ENCODE measurements around the gene ZCCHC12. TPM values are rescaled to one million over a fixed set of nuclear protein-coding genes. Genes with fewer than 3 reads are reported as not detected.

Gene ZCCHC12
- total and polyA plus RNA-seq, 10 of the 15 experiments (the other 5 are each of a cell fraction or from before 2014, with no cell fraction given): 0.04 TPM; not detected in 9

- Histone ChIP-seq H3K27ac (ENCODE audit: control insufficient read depth, insufficient read depth) (no peak overlapping the region), H3K4me2 (ENCODE audit: control insufficient read depth, insufficient read depth) (no peak overlapping the region), H3K4me3 (no peak overlapping the region), H4K20me1 (ENCODE audit: control insufficient read depth, insufficient read depth) (no peaks in the 10 kb centered on the region), H2AFZ (ENCODE audit: control insufficient read depth, low read depth, low read length) (no peak overlapping the region), H3K36me3 (ENCODE audit: control insufficient read depth in 2 of 2, insufficient read depth in 2 of 2, low read length in 1 of 2) (no peaks in the 10 kb centered on the region), H3K9ac (ENCODE audit: control insufficient read depth, insufficient read depth, low read length) (no peak overlapping the region), H3K27me3 (replicated peaks in 1 of 2; ENCODE audit: control insufficient read depth in 2 of 2, insufficient read depth in 2 of 2, low read length in 1 of 2) (no peaks in the 10 kb centered on the region), H3K4me1 (ENCODE audit: control insufficient read depth, insufficient read depth, low read length) (no peaks in the 10 kb centered on the region), H3K79me2 (ENCODE audit: control insufficient read depth, insufficient read depth, low read length) (no peaks in the 10 kb centered on the region), H3K9me3 (replicated peaks; ENCODE audit: control insufficient read depth, insufficient read depth, low read length) (no peaks in the 10 kb centered on the region; the same call in 2 of the 3 replicates)
- BruUV-seq (replicated peaks): no TSS peak
- FAIRE-seq (no peak), DNase-seq (ENCODE audit: low read depth, low spot score) (no peak), ATAC-seq (no peak)
- 23% methylated on average over 2 of the region's 2 CpGs for WGBS (ENCODE audit: insufficient coverage, insufficient replicate concordance, low lambda C conversion rate, missing lambda C conversion rate)
- ChIA-PET SMC1A (ENCODE audit: uncharacterized antibody, unreplicated experiment) (no interaction called here), POLR2A (no interaction called here), RAD21 (ENCODE audit: unreplicated experiment) (no interaction called here), CTCF (interaction anchor here (1.2 kb wide), 1 partner anchor 64 kb away, joined by 4 read pairs; no protein-coding TSS in a partner anchor)
- intact Hi-C loops (cut with micrococcal nuclease; ENCODE audit: unreplicated experiment) (no loop called here), in situ Hi-C loops (cut with MboI) (no loop called here)
- TF ChIP-seq USF2 (IDR thresholded peaks at IDR 0.05; ENCODE audit: borderline replicate concordance, low read depth, low read length) (no peak), JUNB (IDR thresholded peaks at IDR 0.05) (no peak), ATF7 (IDR thresholded peaks at IDR 0.05; ENCODE audit: low read depth) (no peak), SREBF1 (IDR thresholded peaks at IDR 0.05; ENCODE audit: low read length) (no peak), DPF2 (IDR thresholded peaks at IDR 0.05) (no peak), ZNF207 (IDR thresholded peaks at IDR 0.05; ENCODE audit: borderline replicate concordance) (no peak), MTA3 (IDR thresholded peaks at IDR 0.05; ENCODE audit: borderline replicate concordance, low read length) (no peak), BRCA1 (IDR thresholded peaks at IDR 0.05; ENCODE audit: low read depth, low read length) (no peak), POU2F2 (IDR thresholded peaks at IDR 0.05; ENCODE audit: borderline replicate concordance, low read depth, low read length) (no peak)
These were observed 43.1 kb upstream of the ZCCHC12 start for GRCh38 chrX:118780509-118780908.

- Histone ChIP-seq H3K27ac (ENCODE audit: control insufficient read depth, insufficient read depth) (no peak overlapping the region), H3K4me3 (no peak overlapping the region), H3K79me2 (ENCODE audit: control insufficient read depth, insufficient read depth, low read length) (no peaks in the 10 kb centered on the region), H3K9ac (ENCODE audit: control insufficient read depth, insufficient read depth, low read length) (no peak overlapping the region), H4K20me1 (ENCODE audit: control insufficient read depth, insufficient read depth) (no peaks in the 10 kb centered on the region), H3K27me3 (replicated peaks in 1 of 2; ENCODE audit: control insufficient read depth in 2 of 2, insufficient read depth in 2 of 2, low read length in 1 of 2) (no peaks in the 10 kb centered on the region), H3K4me2 (ENCODE audit: control insufficient read depth, insufficient read depth) (no peak overlapping the region), H2AFZ (ENCODE audit: control insufficient read depth, low read depth, low read length) (no peak overlapping the region), H3K9me3 (replicated peaks; ENCODE audit: control insufficient read depth, insufficient read depth, low read length) (no peaks in the 10 kb centered on the region; the same call in 2 of the 3 replicates), H3K4me1 (ENCODE audit: control insufficient read depth, insufficient read depth, low read length) (no peaks in the 10 kb centered on the region), H3K36me3 (ENCODE audit: control insufficient read depth in 2 of 2, insufficient read depth in 2 of 2, low read length in 1 of 2) (no peaks in the 10 kb centered on the region)
- 26% methylated on average over 1 of the region's 1 CpG for WGBS (ENCODE audit: insufficient coverage, insufficient replicate concordance, low lambda C conversion rate, missing lambda C conversion rate)
- ChIA-PET CTCF (interaction anchor here (0.9 to 1.2 kb wide), 2 partner anchors 64 to 134 kb away, joined by 3 to 4 read pairs; no protein-coding TSS in a partner anchor), SMC1A (ENCODE audit: uncharacterized antibody, unreplicated experiment) (no interaction called here), RAD21 (ENCODE audit: unreplicated experiment) (no interaction called here), POLR2A (no interaction called here)
- in situ Hi-C loops (cut with MboI) (no loop called here), intact Hi-C loops (cut with micrococcal nuclease; ENCODE audit: unreplicated experiment) (no loop called here)
- ATAC-seq: no peak
- BruUV-seq (replicated peaks): no TSS peak
- no peak for DNase-seq (ENCODE audit: low read depth, low spot score)
- no peak for FAIRE-seq
- TF ChIP-seq RFX5 (IDR thresholded peaks at IDR 0.05; ENCODE audit: low read depth, low read length) (no peak), CEBPZ (IDR thresholded peaks at IDR 0.05; ENCODE audit: low read depth, low read length) (no peak)
These were observed 42.7 kb upstream of the ZCCHC12 start for GRCh38 chrX:118780911-118781310.
